KOPT-K1 (cell line): ENCODE data around the gene CCDC88A.
"Not testable (repeated sequence)": the region's sequence is repeated elsewhere in the genome, so short reads cannot be mapped to it uniquely, and the experiment has no call there.

Source experiments
- H3K27ac ChIP-seq: fragments of 200-600 bp; sonication (generic); 2 replicates; pipeline ENCODE4 v1.5.1; 2016; ENCODE audit warnings: antibody characterized with exemption, mild to moderate bottlenecking, low read depth, low read length; ENCODE audit not compliant: poor library complexity, severe bottlenecking
- H3K36me3 ChIP-seq: fragments of 200-600 bp; sonication (generic); 2 replicates; pipeline ENCODE4 v1.5.1; 2017; ENCODE audit warnings: antibody characterized with exemption, mild to moderate bottlenecking, low read length, moderate library complexity; ENCODE audit not compliant: insufficient read depth
- H3K9me3 ChIP-seq: fragments of 200-600 bp; sonication (generic); 2 replicates; pipeline ENCODE4 v1.5.1; 2017; ENCODE audit warnings: antibody characterized with exemption, low read length, mild to moderate bottlenecking; ENCODE audit not compliant: insufficient read depth, poor library complexity, severe bottlenecking

Gene CCDC88A

GRCh38 chr2:55365303-55365702, 54.4 kb downstream of the CCDC88A start:
- H3K36me3 ChIP-seq: peaks cover 23% of the 10 kb centered on the region
- no peaks in the 10 kb centered on the region for H3K9me3 ChIP-seq
- no peak overlapping the region for H3K27ac ChIP-seq

DNA sequence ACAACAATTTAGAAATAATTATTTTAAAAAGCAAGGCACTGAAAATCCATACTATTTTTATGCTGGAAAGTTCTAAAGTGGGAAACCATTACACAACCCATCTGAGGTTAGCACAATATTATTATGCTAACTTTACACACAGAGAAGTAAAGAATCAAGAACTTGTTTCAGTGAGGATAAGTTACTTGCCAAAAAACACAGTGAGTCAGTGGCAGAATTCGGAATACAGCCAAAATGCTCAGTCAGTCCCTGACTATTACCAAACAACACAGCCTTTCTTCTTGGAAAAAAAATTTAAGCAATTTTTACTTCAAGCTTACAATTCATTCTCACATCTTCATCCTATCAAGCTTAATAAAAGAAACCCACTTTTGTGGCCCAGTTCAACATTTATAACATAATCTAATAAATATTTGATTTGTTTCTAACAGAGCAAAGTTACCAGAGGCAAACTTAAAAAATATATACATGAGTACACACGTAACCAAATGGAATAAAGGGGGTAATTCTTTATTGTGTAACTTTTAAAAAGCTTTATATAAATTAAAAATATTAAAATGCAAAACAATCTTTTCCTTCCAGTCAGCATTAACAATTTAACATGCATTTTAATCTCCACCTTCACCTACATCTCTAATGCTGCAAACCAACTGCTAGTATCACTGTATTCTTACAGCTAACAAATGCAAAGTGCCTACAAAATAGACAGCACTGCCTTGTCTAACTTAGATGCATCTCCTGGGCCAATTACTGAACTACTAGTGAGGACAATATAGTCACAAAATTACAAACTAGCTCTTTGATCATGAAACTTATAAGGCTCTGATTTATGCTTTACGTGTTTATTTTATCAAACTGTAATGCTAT, 55.2 kb downstream of the CCDC88A start:
- Histone ChIP-seq H3K9me3 (no peaks in the 10 kb centered on the region), H3K36me3 (peaks cover 25% of the 10 kb centered on the region), H3K27ac (no peak overlapping the region)

GRCh38 chr2:55363636-55364035, 56.0 kb downstream of the CCDC88A start:
- no peak overlapping the region for H3K27ac ChIP-seq
- H3K9me3 ChIP-seq: no peaks in the 10 kb centered on the region
- peaks cover 25% of the 10 kb centered on the region for H3K36me3 ChIP-seq

DNA sequence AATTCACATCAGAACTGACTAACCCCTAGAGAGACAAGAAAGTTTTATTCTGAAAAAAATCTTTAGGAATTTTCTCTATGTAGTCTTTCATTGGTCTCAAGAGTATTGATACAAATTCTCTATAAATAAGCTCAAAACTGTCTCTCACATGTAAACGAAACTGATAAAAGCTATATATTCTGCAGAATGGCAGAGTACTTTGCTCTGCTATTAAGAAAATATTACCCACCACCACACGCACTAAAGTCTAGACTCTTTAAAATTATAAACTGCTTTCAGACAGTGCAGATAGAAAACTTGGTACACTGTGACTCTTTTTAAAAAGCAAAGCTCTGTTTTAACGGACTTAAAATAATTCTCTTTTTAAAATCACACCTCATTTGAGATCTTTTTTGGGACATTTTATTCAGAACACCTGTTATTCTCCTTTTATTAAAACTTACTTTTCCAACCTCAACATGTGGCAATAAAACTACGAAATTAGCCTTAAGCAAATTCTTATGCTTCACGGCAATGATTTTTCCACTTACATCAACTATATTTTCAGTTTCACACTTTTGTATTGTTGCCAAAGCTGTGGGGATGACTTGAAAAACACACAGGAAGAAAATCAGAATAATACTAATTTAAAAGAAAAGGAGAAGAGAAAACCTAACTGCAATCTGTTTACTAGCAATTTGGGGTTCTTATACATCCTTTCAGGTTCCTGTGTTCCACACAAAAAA, 58.0 kb downstream of the CCDC88A start:
- peaks cover 42% of the 10 kb centered on the region for H3K36me3 ChIP-seq
- H3K9me3 ChIP-seq: no peaks in the 10 kb centered on the region
- no peak overlapping the region for H3K27ac ChIP-seq

- Histone ChIP-seq H3K36me3 (peaks cover 61% of the 10 kb centered on the region), H3K27ac (no peak overlapping the region), H3K9me3 (no peaks in the 10 kb centered on the region)
These were observed 61.2 kb downstream of the CCDC88A start for GRCh38 chr2:55358451-55358850.

GRCh38 chr2:55357927-55358326, 61.7 kb downstream of the CCDC88A start:
- Histone ChIP-seq H3K9me3 (no peaks in the 10 kb centered on the region), H3K27ac (no peak overlapping the region), H3K36me3 (peaks cover 66% of the 10 kb centered on the region)

DNA sequence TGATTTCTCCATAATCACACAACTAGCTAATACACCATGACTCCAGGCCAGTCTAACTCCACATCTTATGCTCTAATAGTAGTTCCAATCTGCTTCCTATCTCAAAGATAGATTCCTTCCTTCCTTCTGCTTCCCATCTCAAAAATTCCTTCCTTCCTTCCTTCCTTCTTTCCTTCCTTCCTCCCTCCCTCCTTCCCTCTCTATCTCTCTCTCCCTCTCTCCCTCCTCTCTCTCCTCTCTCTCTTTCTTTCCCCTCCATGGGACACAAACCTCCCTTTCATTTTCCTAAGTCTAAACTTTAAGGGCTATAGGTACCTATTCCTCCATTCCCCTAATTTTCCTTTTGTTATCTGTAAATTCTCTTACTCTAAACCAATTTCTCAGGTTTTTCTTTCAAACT, 62.5 kb downstream of the CCDC88A start:
- Histone ChIP-seq H3K9me3 (peaks cover under 1% of the 10 kb centered on the region), H3K36me3 (peaks cover 70% of the 10 kb centered on the region), H3K27ac (no peak overlapping the region)

- H3K9me3 ChIP-seq, H3K27ac ChIP-seq: not testable (repeated sequence)
- H3K36me3 ChIP-seq: peaks cover 69% of the 10 kb centered on the region
These were observed 63.5 kb downstream of the CCDC88A start for GRCh38 chr2:55356136-55356535.

DNA sequence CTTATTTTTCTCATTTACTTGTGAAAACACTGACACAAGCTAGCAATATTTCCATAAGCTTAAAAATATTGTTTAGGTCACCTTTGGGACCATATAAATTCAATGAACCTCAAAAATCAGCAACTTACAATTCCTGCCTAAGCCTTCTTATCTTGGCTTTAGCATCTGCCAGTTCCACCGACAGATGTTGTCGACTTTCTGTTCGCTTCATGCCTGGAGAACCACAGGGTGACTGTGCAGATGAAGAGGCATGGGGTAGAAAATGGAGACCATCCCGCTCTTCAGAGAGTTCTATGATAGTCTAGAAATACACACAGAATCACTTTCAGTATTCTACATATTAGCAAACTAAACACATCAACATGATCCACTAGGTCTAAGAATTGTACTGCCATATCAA, 64.2 kb downstream of the CCDC88A start:
- peaks cover 64% of the 10 kb centered on the region for H3K36me3 ChIP-seq

GRCh38 chr2:55351672-55352071, 68.0 kb downstream of the CCDC88A start:
- Histone ChIP-seq H3K27ac (no peak overlapping the region), H3K9me3 (peaks cover 8% of the 10 kb centered on the region), H3K36me3 (peaks cover 70% of the 10 kb centered on the region)

More for the DNA sequence above, 64.2 kb downstream of the CCDC88A start:
- no peak overlapping the region for H3K27ac ChIP-seq
- peaks cover 8% of the 10 kb centered on the region for H3K9me3 ChIP-seq

GRCh38 chr2:55345064-55345463, 74.6 kb downstream of the CCDC88A start:
- Histone ChIP-seq H3K9me3 (no peaks in the 10 kb centered on the region), H3K36me3 (peaks cover 81% of the 10 kb centered on the region), H3K27ac (no peak overlapping the region)

DNA sequence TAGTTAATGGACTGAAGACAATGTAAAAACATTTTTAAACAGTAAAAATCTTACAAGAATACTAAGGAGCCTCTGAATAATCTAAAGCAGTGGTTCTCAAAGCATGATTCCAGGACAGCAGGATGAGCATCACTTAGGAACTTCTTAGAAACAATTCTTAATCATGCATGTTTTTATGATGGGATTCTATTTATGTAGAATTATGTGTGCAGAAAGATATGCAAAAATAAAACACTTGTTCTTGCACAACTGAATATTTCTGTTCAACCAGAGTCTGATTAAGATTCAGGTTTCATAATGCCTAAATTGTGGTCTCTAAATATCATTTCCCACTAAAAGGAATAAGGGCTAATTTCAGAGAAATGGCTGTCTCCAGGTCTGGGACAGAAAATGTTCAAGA, 81.4 kb downstream of the CCDC88A start:
- H3K9me3 ChIP-seq: no peaks in the 10 kb centered on the region
- no peak overlapping the region for H3K27ac ChIP-seq
- H3K36me3 ChIP-seq: peaks cover 76% of the 10 kb centered on the region

DNA sequence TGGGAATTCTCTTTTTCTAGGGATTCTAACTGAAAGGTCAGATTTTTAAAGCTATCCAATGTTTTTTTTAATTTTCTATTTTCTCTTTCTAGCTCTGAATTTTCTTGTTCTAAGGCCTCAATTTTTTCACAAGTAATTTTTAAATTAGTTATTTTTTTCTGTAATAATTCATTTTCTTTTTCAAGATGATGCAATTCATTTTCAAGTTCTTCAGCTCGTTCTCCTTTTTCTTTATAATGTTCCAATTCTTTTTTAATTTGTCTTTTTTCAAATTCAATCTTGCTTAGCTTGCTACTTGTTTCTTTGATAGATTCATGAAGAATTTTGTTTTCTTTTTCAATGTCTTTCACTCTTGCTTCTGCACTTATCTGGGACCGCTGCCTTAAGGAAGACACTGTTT, 84.9 kb downstream of the CCDC88A start:
- peaks cover 81% of the 10 kb centered on the region for H3K36me3 ChIP-seq
- H3K9me3 ChIP-seq: no peaks in the 10 kb centered on the region
- no peak overlapping the region for H3K27ac ChIP-seq

GRCh38 chr2:55330541-55331297, 88.9 kb downstream of the CCDC88A start:
- H3K36me3 ChIP-seq: peaks cover 93% of the 10 kb centered on the region
- no peak overlapping the region for H3K27ac ChIP-seq
- peaks cover 5% of the 10 kb centered on the region for H3K9me3 ChIP-seq
